Astrocyte of the cerebellum (primary cell): ENCODE data around the gene CAMTA1.
"Not testable (repeated sequence)": the region's sequence is repeated elsewhere in the genome, so short reads cannot be mapped to it uniquely, and the experiment has no call there.

Source experiments
- DNase-seq: peaks from one replicate; pipeline ENCODE4 v3.0.0-alpha.2; 2011; ENCODE audit warnings: low read depth
- H3K4me3 ChIP-seq: 2 replicates; pipeline ENCODE4 v1.5.1; 2011; ENCODE audit warnings: mild to moderate bottlenecking, low read depth, low read length, moderate library complexity
- in situ Hi-C: cut with HindIII; loops from 2 replicates; pipeline ENCODE4 v1.10.0; 2017; ENCODE audit warnings: low sequenced_read_pairs
- TF ChIP-seq, protein P1 (sequence below): IDR thresholded peaks from 2 replicates; pipeline ENCODE4 v1.5.1; 2012; ENCODE audit warnings: low read length, low read depth, moderate library complexity, mild to moderate bottlenecking; ENCODE audit errors: missing control alignments

Gene CAMTA1

DNA sequence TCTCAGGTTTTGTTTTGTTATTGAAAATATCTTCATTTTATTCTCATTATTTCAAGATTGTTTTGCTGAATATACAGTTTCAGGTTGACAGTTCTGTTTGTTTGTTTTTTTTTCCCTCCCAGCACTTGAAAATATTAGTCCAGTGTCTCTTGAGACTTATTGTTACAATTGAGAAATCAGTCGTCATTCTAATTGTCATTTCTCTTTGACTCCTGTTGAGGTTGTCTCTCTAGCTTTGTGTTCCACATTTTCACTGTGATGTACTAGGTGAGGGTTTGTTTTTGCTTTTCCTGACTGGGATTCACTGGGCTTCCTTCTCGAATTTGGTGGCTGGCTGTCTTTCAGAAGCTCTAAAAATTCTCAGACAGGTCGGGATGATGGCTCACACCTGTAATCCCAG lies 542.6 kb downstream of the CAMTA1 start:
- TF ChIP-seq, protein P1, sequence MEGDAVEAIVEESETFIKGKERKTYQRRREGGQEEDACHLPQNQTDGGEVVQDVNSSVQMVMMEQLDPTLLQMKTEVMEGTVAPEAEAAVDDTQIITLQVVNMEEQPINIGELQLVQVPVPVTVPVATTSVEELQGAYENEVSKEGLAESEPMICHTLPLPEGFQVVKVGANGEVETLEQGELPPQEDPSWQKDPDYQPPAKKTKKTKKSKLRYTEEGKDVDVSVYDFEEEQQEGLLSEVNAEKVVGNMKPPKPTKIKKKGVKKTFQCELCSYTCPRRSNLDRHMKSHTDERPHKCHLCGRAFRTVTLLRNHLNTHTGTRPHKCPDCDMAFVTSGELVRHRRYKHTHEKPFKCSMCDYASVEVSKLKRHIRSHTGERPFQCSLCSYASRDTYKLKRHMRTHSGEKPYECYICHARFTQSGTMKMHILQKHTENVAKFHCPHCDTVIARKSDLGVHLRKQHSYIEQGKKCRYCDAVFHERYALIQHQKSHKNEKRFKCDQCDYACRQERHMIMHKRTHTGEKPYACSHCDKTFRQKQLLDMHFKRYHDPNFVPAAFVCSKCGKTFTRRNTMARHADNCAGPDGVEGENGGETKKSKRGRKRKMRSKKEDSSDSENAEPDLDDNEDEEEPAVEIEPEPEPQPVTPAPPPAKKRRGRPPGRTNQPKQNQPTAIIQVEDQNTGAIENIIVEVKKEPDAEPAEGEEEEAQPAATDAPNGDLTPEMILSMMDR: no peak
- no peak for DNase-seq
- in situ Hi-C loops: no loop called here
- no peak overlapping the region for H3K4me3 ChIP-seq

DNA sequence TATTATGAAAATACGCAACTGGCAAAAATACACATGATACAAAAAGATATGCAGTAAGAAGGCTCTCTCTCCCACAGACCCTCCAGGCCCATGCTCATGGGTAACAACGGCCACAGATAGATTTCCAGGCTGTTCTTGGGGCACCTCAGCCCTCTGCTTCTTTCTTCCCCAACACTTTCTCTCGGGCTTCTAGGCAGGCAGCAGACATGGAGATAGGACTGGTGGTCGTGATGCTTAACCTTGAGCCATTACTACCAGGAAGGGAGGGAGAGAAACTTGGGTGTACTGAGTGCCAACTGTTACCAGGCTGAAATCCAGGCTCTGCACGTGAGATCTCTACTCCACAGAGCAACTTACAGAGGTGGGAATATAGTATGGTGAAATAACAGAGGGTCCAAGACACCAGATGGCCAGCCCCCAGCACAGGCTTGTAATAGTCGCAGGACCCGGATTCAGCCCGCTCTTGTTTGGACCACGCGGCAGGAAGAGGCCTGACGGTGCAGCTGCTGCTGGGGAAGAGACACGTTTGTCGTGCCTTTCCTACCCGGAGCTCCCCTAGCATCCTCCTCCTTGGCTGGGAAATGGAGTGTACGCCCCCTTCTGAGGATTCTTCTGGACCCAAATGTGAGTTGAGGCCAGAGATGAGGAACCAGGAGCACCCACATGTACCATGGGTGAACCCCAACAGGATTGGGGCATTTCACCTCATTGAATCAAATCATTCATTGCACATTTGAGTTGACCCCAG lies 544.8 kb downstream of the CAMTA1 start:
- no peak overlapping the region for H3K4me3 ChIP-seq
- in situ Hi-C loops: no loop called here
- DNase-seq: no peak
- TF ChIP-seq, protein P1: no peak

DNA sequence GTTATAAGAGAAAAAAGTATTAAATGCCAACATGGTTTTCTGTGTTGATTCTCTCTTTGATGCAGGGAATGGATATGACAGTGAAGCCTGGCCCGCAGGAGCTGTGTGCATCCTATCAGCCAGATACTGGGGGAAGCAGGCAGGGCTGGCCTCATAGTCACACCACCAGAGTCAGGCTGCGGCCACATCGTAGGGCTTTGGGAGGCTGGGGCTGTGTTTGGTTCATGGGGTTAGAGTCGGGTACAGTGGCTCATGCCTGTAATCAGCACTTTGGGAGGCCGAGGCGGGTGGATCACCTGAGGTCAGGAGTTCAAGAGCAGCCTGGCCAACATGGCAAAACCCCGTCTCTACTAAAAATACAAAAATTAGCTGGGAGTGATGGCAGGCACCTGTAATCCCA lies 545.5 kb downstream of the CAMTA1 start:
- DNase-seq, in situ Hi-C loops, H3K4me3 ChIP-seq: not testable (repeated sequence)

DNA sequence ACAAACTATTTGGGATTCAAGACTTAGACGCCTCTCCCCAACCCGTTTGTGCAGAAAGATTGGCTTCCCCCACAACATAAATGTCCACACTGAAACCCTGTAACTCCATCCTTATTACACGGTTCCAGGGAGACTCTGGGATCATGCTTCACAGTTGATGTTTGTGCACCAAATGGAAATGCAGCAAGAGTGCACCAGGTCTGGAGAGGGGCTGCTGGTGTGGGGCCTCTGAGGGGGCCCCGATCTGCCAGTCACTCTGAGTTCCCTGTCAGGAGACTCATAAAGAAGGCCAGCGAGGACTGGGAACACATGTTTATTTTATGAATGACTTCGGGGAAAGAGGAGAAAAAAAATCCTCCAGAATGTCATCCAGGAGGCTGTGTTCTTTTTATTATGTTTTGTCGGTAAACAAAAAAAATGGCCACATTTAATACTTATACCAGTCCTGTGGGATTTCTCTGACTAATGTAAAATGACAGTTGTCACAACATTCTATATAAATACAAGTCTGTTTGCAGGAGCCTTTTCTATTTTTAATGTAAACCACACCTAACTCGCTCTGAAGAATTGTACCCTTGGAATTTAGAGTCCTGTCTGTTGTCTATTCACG lies 546.8 kb downstream of the CAMTA1 start:
- in situ Hi-C loops: no loop called here
- TF ChIP-seq, protein P1: no peak

DNA sequence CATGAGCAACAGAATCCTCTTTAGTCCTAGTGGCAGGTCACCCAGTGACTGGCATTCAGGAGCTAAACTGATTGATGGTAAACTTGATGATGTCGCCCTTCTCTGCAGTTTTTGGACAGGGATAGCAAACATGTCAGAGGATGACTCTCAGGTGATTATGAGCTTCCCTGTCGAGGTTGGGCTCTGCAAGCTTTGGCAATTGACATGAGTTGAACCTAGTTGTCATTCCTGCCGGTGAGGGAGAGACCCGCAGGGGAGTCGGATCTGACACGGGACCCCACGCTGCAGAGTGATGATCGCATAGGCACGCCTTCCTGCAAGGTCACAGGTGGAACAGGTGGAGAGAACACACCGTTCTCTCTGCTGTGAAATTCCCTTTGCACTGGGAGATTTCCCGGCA lies 547.8 kb downstream of the CAMTA1 start:
- in situ Hi-C loops: no loop called here
- no peak overlapping the region for H3K4me3 ChIP-seq
- TF ChIP-seq, protein P1: no peak

More for the DNA sequence above, 546.8 kb downstream of the CAMTA1 start:
- no peak for DNase-seq
- no peak overlapping the region for H3K4me3 ChIP-seq

DNA sequence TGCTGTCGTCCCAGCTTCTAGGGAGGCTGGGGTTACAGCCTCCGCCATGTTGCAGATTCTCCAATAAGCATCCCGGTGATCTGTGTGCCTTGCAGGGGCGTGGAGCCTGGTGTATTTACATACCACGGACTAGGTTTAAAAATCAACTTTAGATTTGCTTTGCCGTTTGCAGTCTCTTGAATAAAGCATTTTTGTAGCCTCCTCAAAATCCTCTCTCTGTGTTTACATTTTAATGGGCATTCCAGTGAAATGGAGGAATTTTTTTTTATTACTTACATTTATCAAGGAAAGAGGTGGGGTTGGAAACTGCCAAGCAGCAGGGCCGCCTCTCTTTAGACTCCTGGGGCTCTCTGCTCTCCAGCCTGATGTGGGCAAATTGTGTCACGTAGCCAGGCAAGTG lies 548.4 kb downstream of the CAMTA1 start:
- no peak overlapping the region for H3K4me3 ChIP-seq
- TF ChIP-seq, protein P1: no peak
- in situ Hi-C loops: no loop called here
- DNase-seq: no peak

More for the DNA sequence above, 547.8 kb downstream of the CAMTA1 start:
- no peak for DNase-seq

DNA sequence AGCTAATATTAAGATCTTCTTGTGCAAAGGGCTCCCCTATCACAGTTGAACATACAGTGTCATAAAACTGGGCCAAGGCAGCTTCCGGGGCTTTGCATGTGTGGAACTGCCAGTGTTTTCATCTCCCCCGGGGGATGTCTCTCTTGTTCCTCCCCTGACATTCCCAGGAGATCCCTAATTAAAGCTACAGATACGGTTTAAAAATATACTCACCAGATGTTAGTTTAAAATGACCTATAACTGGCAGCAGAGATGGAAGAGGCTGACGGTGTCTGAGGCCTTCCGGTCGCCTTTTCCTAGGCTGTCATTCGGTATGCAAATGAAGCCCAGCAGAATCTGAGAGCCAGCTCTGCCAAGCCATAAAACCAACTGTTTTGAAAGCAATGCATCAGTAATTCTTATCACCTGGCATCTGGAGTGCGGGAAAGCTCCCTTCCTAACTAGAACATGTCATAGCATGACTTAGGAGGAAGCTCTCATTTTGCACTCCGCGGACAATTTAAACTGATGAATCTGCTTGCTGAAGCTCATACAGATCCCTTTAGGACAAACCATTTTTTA lies 549.3 kb downstream of the CAMTA1 start:
- DNase-seq: peak; percentile 11
- no peak overlapping the region for H3K4me3 ChIP-seq
- in situ Hi-C loops: no loop called here
- TF ChIP-seq, protein P1: no peak
